CD4-positive, alpha-beta memory T cell (primary cell): ENCODE measurements around the gene SCN5A. TPM values are rescaled to one million over a fixed set of nuclear protein-coding genes. Genes with fewer than 3 reads are reported as not detected.

Experiments
- CTCF ChIA-PET: fragments of 350-600 bp; sonication (Branson Sonifier 250); formaldehyde crosslinking; loops from one replicate; lab custom pipeline; 2021; ENCODE audit warnings: inconsistent platforms; ENCODE audit not compliant: partially characterized antibody; lab: Charles Lee
- POLR2A ChIA-PET: fragments of 350-600 bp; sonication (Branson Sonifier 250); formaldehyde crosslinking; loops from one replicate; lab custom pipeline; 2021; ENCODE audit not compliant: partially characterized antibody; lab: Charles Lee
- DNase-seq, 5 donors: peaks; one replicate each; pipeline versions ENCODE4 v3.0.0 to v3.0.0-alpha.2; 2020 to 2022; ENCODE audit warnings: mixed read lengths in 1 of 5
- H3K27ac ChIP-seq: one replicate; pipeline ENCODE4 v1.7.0; 2013; ENCODE audit warnings: low read depth, low read length
- H3K27me3 ChIP-seq: 2 replicates; pipeline ENCODE4 v1.7.0; 2013; ENCODE audit warnings: mild to moderate bottlenecking, low read length, moderate library complexity; ENCODE audit not compliant: insufficient read depth
- H3K36me3 ChIP-seq: 2 replicates; pipeline ENCODE4 v1.7.0; 2013; ENCODE audit warnings: mild to moderate bottlenecking, low read length, moderate library complexity; ENCODE audit not compliant: insufficient read depth
- H3K4me1 ChIP-seq: 2 replicates; pipeline ENCODE4 v1.7.0; 2013; ENCODE audit warnings: mild to moderate bottlenecking, low read length, moderate library complexity; ENCODE audit not compliant: insufficient read depth
- H3K4me3 ChIP-seq, 2 donors: one replicate each; pipeline ENCODE4 v1.7.0; 2013; ENCODE audit warnings: low read length in 2 of 2, mild to moderate bottlenecking in 1 of 2
- H3K9me3 ChIP-seq, 2 donors: one replicate each; pipeline ENCODE4 v1.7.0; 2013; ENCODE audit warnings: low read length in 2 of 2, control low read depth in 1 of 2; ENCODE audit not compliant: control insufficient read depth in 1 of 2
- H3K27ac Mint-ChIP-seq, 7 donors: one replicate each; pipeline ENCODE4 v1.8.0; 2020 to 2021; ENCODE audit warnings: mixed read lengths in 7 of 7, mild to moderate bottlenecking in 6 of 7, inconsistent platforms in 3 of 7, moderate library complexity in 3 of 7
- H3K27me3 Mint-ChIP-seq, 2 donors: one replicate each; pipeline ENCODE4 v1.8.0; 2020 to 2021; ENCODE audit warnings: mixed read lengths in 2 of 2
- H3K36me3 Mint-ChIP-seq, 2 donors: one replicate each; pipeline ENCODE4 v1.8.0; 2020 to 2021; ENCODE audit warnings: mixed read lengths in 2 of 2, inconsistent platforms in 1 of 2, mild to moderate bottlenecking in 1 of 2
- H3K4me1 Mint-ChIP-seq, 4 donors: one replicate each; pipeline ENCODE4 v1.8.0; 2020 to 2021; ENCODE audit warnings: mixed read lengths in 4 of 4, mild to moderate bottlenecking in 1 of 4
- H3K4me3 Mint-ChIP-seq, 8 donors: one replicate each; pipeline ENCODE4 v1.8.0; 2020 to 2021; ENCODE audit warnings: mixed read lengths in 8 of 8, mild to moderate bottlenecking in 7 of 8, moderate library complexity in 6 of 8, inconsistent platforms in 3 of 8
- H3K9me3 Mint-ChIP-seq, 8 donors: one replicate each; pipeline ENCODE4 v1.8.0; 2020 to 2021; ENCODE audit warnings: mixed read lengths in 8 of 8, mild to moderate bottlenecking in 5 of 8, inconsistent platforms in 3 of 8, moderate library complexity in 1 of 8
- intact Hi-C: fragments of 100-400 bp; cut with micrococcal nuclease; formaldehyde crosslinking; loops from one replicate; pipeline ENCODE4 v1.15.1; 2023
- polyA plus RNA-seq, 2 donors: library from polyadenylated mRNA; unstranded; fragments of 300-500 nt; fragmentation: Illumina TruSeq; gene quantifications; one replicate each; pipeline ENCODE4 v1.2.3, GENCODE V29; 2021
- total RNA-seq, 2 experiments: library from RNA; stranded (reverse); gene quantifications; one replicate each; pipeline ENCODE4 v1.2.3, GENCODE V29; 2021

Gene SCN5A
- total and polyA plus RNA-seq, 4 experiments from 2014 or later: 0.12 to 0.47 TPM; not detected in 2

- H3K36me3 Mint-ChIP-seq: no peaks in the 10 kb centered on the region
- H3K9me3 Mint-ChIP-seq: peaks cover 0 to 3% (median 0%) of the 10 kb centered on the region in 8 donors
- peaks cover 15 to 19% of the 10 kb centered on the region in 2 donors for H3K27me3 Mint-ChIP-seq
- no peaks in the 10 kb centered on the region for H3K4me1 Mint-ChIP-seq
- Histone ChIP-seq H3K9me3 (no peaks in the 10 kb centered on the region), H3K36me3 (no peaks in the 10 kb centered on the region), H3K4me3 (no peak overlapping the region), H3K27me3 (no peaks in the 10 kb centered on the region), H3K4me1 (no peaks in the 10 kb centered on the region), H3K27ac (no peak overlapping the region)
- H3K27ac Mint-ChIP-seq: no peak overlapping the region
- ChIA-PET CTCF (no interaction called here), POLR2A (no interaction called here)
- no peak for DNase-seq
- H3K4me3 Mint-ChIP-seq: peak overlapping the region in 1 of 8 donors; percentile 22
- intact Hi-C loops: no loop called here
These were observed 51.9 kb downstream of the SCN5A start for GRCh38 chr3:38597502-38598060.

- H3K4me3 ChIP-seq: no peak overlapping the region
- intact Hi-C loops: no loop called here
- no peak for DNase-seq
- no peak overlapping the region for H3K27ac ChIP-seq
- no peaks in the 10 kb centered on the region for H3K36me3 ChIP-seq
- no peaks in the 10 kb centered on the region for H3K9me3 ChIP-seq
- no peaks in the 10 kb centered on the region for H3K4me1 ChIP-seq
- no peak overlapping the region for H3K4me3 Mint-ChIP-seq
- POLR2A ChIA-PET: no interaction called here
- no peak overlapping the region for H3K27ac Mint-ChIP-seq
- CTCF ChIA-PET: interaction anchor here (1.1 kb wide), 1 partner anchor 74 kb away, joined by 3 read pairs; no protein-coding TSS in a partner anchor
- H3K27me3 ChIP-seq: no peaks in the 10 kb centered on the region
- H3K4me1 Mint-ChIP-seq: no peaks in the 10 kb centered on the region
- H3K36me3 Mint-ChIP-seq: no peaks in the 10 kb centered on the region
- H3K9me3 Mint-ChIP-seq: no peaks in the 10 kb centered on the region
- H3K27me3 Mint-ChIP-seq: peaks cover 15 to 23% of the 10 kb centered on the region in 2 donors
These were observed 54.1 kb downstream of the SCN5A start for GRCh38 chr3:38595393-38595792.

GRCh38 chr3:38590521-38590920, 59.0 kb downstream of the SCN5A start:
- peaks cover 4 to 10% of the 10 kb centered on the region in 2 donors for H3K27me3 Mint-ChIP-seq
- no peak overlapping the region for H3K27ac Mint-ChIP-seq
- no peaks in the 10 kb centered on the region for H3K4me1 Mint-ChIP-seq
- Histone ChIP-seq H3K27me3 (no peaks in the 10 kb centered on the region), H3K4me3 (no peak overlapping the region), H3K27ac (no peak overlapping the region), H3K4me1 (no peaks in the 10 kb centered on the region), H3K9me3 (no peaks in the 10 kb centered on the region), H3K36me3 (no peaks in the 10 kb centered on the region)
- no peaks in the 10 kb centered on the region for H3K9me3 Mint-ChIP-seq
- H3K36me3 Mint-ChIP-seq: no peaks in the 10 kb centered on the region
- intact Hi-C loops: no loop called here
- CTCF ChIA-PET: no interaction called here
- H3K4me3 Mint-ChIP-seq: no peak overlapping the region
- DNase-seq: no peak
- POLR2A ChIA-PET: no interaction called here

GRCh38 chr3:38588995-38589937, 60.2 kb downstream of the SCN5A start:
- ChIA-PET CTCF (no interaction called here), POLR2A (no interaction called here)
- no peaks in the 10 kb centered on the region for H3K4me1 Mint-ChIP-seq

GRCh38 chr3:38588371-38588971, 61.0 kb downstream of the SCN5A start:
- no peak for DNase-seq
- Histone ChIP-seq H3K4me3 (no peak overlapping the region), H3K4me1 (no peaks in the 10 kb centered on the region), H3K27me3 (no peaks in the 10 kb centered on the region), H3K9me3 (no peaks in the 10 kb centered on the region), H3K27ac (no peak overlapping the region), H3K36me3 (no peaks in the 10 kb centered on the region)
- no peaks in the 10 kb centered on the region for H3K4me1 Mint-ChIP-seq
- intact Hi-C loops: no loop called here
- H3K9me3 Mint-ChIP-seq: no peaks in the 10 kb centered on the region
- no peaks in the 10 kb centered on the region for H3K36me3 Mint-ChIP-seq
- no peak overlapping the region for H3K27ac Mint-ChIP-seq
- ChIA-PET CTCF (no interaction called here), POLR2A (no interaction called here)
- H3K27me3 Mint-ChIP-seq: peaks cover 3 to 10% of the 10 kb centered on the region in 2 donors
- H3K4me3 Mint-ChIP-seq: no peak overlapping the region

More at GRCh38 chr3:38588995-38589937, 60.2 kb downstream of the SCN5A start:
- Mint-ChIP-seq H3K4me3 (no peak overlapping the region), H3K27ac (no peak overlapping the region), H3K9me3 (no peaks in the 10 kb centered on the region), H3K27me3 (peaks cover 2 to 10% of the 10 kb centered on the region in 2 donors), H3K36me3 (no peaks in the 10 kb centered on the region)
- intact Hi-C loops: no loop called here
- no peaks in the 10 kb centered on the region for H3K9me3 ChIP-seq
- H3K4me1 ChIP-seq: no peaks in the 10 kb centered on the region
- no peaks in the 10 kb centered on the region for H3K36me3 ChIP-seq
- H3K27me3 ChIP-seq: no peaks in the 10 kb centered on the region
- no peak for DNase-seq
- no peak overlapping the region for H3K4me3 ChIP-seq
- no peak overlapping the region for H3K27ac ChIP-seq

- intact Hi-C loops: no loop called here
These were observed 61.8 kb downstream of the SCN5A start for GRCh38 chr3:38587548-38588131.

More at GRCh38 chr3:38587548-38588131, 61.8 kb downstream of the SCN5A start:
- H3K27ac Mint-ChIP-seq: no peak overlapping the region
- POLR2A ChIA-PET: no interaction called here
- no peak for DNase-seq
- Histone ChIP-seq H3K36me3 (no peaks in the 10 kb centered on the region), H3K4me3 (no peak overlapping the region), H3K9me3 (no peaks in the 10 kb centered on the region), H3K4me1 (no peaks in the 10 kb centered on the region), H3K27me3 (no peaks in the 10 kb centered on the region), H3K27ac (no peak overlapping the region)
- H3K27me3 Mint-ChIP-seq: peaks cover 3 to 10% of the 10 kb centered on the region in 2 donors
- CTCF ChIA-PET: no interaction called here
- H3K36me3 Mint-ChIP-seq: no peaks in the 10 kb centered on the region
- no peaks in the 10 kb centered on the region for H3K9me3 Mint-ChIP-seq
- H3K4me1 Mint-ChIP-seq: no peaks in the 10 kb centered on the region
- H3K4me3 Mint-ChIP-seq: no peak overlapping the region
